DOHH2 (cell line): Measurements from ENCODE around the gene CBY3.

Experiments
- EZH2phosphoT487 ChIP-seq: fragments of 200-600 bp; sonication (generic); IDR thresholded peaks from 2 replicates; pipeline ENCODE4 v1.6.1; 2017; ENCODE audit warnings: borderline replicate concordance, mild to moderate bottlenecking, antibody characterized with exemption, low read length, moderate library complexity, mixed read lengths
- TF ChIP-seq, protein P1 (sequence below): fragments of 200-600 bp; sonication (generic); IDR thresholded peaks from one replicate; pipeline ENCODE4 v1.5.1; 2014; ENCODE audit warnings: antibody characterized with exemption, mild to moderate bottlenecking, low read depth, low read length; ENCODE audit not compliant: poor library complexity, severe bottlenecking

DNA sequence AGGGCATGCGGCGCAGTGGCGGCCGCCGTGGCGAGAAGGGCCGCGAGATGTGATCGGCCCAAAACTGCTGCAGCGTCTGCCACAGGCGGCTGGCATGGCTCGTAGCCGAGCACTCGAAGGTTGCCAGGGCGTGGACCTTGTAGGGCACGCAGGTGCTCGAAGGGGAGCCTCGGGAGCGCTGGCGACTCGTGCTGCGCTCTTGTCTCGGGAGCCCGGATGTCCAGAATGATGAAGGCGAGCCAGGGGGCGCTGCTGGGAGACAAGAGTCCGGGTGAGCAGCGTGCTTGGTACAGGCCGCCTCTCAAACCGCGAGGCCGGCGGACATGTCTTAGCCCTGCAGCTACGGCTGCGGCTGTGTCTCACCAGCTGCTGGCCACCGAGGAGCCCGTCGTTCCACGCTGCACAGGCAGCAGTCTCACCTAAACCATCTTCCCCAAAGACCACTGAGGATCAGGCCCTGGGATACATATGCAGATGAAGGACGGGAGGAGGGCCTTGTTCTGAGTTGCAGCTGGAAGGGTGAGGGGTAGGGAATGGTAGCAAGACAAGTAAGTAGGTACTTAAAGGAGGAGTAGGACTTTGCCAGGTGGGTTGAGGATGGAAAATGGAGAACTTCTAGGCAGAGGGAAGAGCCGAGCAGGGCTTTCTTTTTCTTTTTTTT is 1.7 kb downstream of the CBY3 start:
- TF ChIP-seq, protein P1, sequence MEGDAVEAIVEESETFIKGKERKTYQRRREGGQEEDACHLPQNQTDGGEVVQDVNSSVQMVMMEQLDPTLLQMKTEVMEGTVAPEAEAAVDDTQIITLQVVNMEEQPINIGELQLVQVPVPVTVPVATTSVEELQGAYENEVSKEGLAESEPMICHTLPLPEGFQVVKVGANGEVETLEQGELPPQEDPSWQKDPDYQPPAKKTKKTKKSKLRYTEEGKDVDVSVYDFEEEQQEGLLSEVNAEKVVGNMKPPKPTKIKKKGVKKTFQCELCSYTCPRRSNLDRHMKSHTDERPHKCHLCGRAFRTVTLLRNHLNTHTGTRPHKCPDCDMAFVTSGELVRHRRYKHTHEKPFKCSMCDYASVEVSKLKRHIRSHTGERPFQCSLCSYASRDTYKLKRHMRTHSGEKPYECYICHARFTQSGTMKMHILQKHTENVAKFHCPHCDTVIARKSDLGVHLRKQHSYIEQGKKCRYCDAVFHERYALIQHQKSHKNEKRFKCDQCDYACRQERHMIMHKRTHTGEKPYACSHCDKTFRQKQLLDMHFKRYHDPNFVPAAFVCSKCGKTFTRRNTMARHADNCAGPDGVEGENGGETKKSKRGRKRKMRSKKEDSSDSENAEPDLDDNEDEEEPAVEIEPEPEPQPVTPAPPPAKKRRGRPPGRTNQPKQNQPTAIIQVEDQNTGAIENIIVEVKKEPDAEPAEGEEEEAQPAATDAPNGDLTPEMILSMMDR: no peak
- no peak for TF ChIP-seq EZH2phosphoT487
